Activated CD8-positive, alpha-beta T cell treated with anti-CD3 and anti-CD28 coated beads, Interleukin-2, amount 10 ng/mL, durations not matched to agents 7 days and 5 days (primary cell): ENCODE results near the gene C4orf54. TPM values are rescaled to one million over a fixed set of nuclear protein-coding genes. Genes with fewer than 3 reads are reported as not detected.

Experiments used
- ATAC-seq: fragments of 150-1000 bp; cut with Tn5 transposase; one replicate; pipeline ENCODE4 v1.10.0; 2021; ENCODE audit warnings: moderate library complexity
- CTCF ChIA-PET: fragments of 350-600 bp; sonication (Branson Sonifier 250); formaldehyde crosslinking; loops from one replicate; lab custom pipeline; 2021; ENCODE audit warnings: antibody characterized with exemption; lab: Charles Lee
- POLR2A ChIA-PET: fragments of 350-600 bp; sonication (Branson Sonifier 250); formaldehyde crosslinking; loops from one replicate; lab custom pipeline; 2021; ENCODE audit warnings: antibody characterized with exemption; lab: Charles Lee
- DNase-seq: peaks from one replicate; pipeline ENCODE4 v3.0.0-alpha.2; 2020
- H3K27ac Mint-ChIP-seq: one replicate; pipeline ENCODE4 v1.8.0; 2021; ENCODE audit warnings: mild to moderate bottlenecking, mixed read lengths
- H3K27me3 Mint-ChIP-seq: one replicate; pipeline ENCODE4 v1.8.0; 2021; ENCODE audit warnings: low read depth, mixed read lengths
- H3K36me3 Mint-ChIP-seq: one replicate; pipeline ENCODE4 v1.8.0; 2021; ENCODE audit warnings: low read depth, mixed read lengths
- H3K4me1 Mint-ChIP-seq: one replicate; pipeline ENCODE4 v1.8.0; 2021; ENCODE audit warnings: low read depth, mixed read lengths
- H3K4me3 Mint-ChIP-seq: one replicate; pipeline ENCODE4 v1.8.0; 2021; ENCODE audit warnings: mild to moderate bottlenecking, mixed read lengths
- H3K9me3 Mint-ChIP-seq: one replicate; pipeline ENCODE4 v1.8.0; 2022; ENCODE audit warnings: mixed read lengths; ENCODE audit not compliant: insufficient read depth
- total RNA-seq, 2 experiments: library from RNA; stranded (reverse); gene quantifications; one replicate each; pipeline ENCODE4 v1.2.3, GENCODE V29; 2021

C4orf54 gene
- total RNA-seq, 2 experiments from 2014 or later: not detected

DNA sequence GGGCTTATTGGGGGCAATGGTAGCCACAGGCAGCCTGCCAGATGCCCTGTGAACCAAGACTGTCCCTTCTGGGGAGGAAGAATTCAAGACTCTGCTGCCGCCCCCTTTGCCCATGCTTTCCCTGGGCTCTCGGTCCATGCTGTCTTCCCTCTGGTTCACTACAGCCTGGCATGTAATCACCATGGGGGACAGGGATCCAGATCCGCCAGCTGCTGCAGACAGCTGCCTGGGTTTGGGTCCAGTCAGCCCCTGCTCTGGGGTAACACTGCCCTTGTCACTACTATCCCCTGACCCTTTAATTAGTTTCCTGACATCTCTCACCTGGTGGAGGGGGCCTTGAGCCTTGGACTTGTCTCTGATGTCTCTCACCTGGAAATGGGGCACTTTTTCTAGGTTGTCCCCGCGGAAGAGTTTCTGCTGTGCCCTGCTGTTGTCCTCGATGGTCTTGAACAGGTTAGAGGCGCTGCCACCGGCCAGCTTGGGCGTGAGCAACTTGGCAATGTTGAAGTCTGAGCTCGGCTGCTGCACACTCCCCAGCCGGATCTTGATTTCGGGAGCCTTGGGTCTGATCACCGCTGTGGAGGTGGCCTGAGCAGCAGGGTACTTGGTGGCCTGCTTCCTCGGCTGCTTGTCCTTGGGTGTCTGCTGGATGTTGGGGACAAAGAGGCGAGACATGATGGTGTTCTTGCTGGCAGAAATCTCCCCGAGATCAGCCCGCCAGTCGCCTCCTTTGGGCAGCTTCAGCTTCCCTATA lies 6.4 kb downstream of the C4orf54 start:
- H3K36me3 Mint-ChIP-seq: no peaks in the 10 kb centered on the region
- ChIA-PET CTCF (no interaction called here), POLR2A (no interaction called here)
- no peak for DNase-seq
- H3K27ac Mint-ChIP-seq: no peak overlapping the region
- H3K4me1 Mint-ChIP-seq: no peaks in the 10 kb centered on the region
- no peak overlapping the region for H3K4me3 Mint-ChIP-seq
- no peaks in the 10 kb centered on the region for H3K27me3 Mint-ChIP-seq
- H3K9me3 Mint-ChIP-seq: no peaks in the 10 kb centered on the region
- no peak for ATAC-seq

DNA sequence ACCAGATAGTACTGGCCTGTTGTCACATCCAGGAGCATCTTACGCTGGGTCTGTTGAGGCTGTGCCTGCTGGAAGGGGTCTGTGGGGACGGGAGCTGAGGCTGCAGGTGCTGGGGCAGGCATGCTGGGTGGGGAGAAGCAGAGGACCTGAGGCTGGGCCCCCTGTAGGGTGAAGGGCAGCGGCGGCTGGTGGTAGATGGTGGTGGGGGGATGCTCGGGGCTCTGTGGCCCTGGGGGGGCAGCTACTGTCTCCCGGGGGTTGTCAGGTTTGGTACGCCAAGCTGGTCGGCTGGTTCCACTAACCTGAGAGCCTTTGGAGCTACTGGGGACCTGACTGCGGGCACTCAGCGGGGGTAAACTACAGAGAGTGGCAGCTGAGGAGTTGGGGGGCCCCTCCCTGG lies 7.8 kb downstream of the C4orf54 start:
- H3K9me3 Mint-ChIP-seq: no peaks in the 10 kb centered on the region
- ChIA-PET POLR2A (no interaction called here), CTCF (no interaction called here)
- no peaks in the 10 kb centered on the region for H3K36me3 Mint-ChIP-seq
- H3K4me3 Mint-ChIP-seq: no peak overlapping the region
- H3K27me3 Mint-ChIP-seq: no peaks in the 10 kb centered on the region
- no peaks in the 10 kb centered on the region for H3K4me1 Mint-ChIP-seq
- no peak for ATAC-seq
- H3K27ac Mint-ChIP-seq: no peak overlapping the region
- no peak for DNase-seq

DNA sequence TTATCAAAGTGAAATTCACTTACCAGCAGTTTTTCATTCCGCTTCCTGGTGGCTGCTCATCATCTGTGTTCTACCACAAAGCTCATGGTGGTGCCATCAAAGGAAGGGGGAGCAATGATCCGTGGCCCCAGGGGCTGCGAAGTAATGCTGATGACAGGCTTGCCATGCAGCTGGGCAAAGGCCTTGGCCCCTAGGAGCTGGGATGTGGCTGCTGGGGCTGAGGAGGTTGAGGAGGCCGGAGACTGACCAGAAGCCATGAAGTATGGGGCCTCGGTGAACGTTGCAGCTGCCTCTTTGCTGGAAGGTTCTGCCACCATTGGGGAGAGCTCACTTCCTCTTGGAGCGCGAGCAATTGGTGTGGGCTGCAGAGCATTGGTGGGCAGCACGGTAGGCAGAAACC lies 8.4 kb downstream of the C4orf54 start:
- H3K27me3 Mint-ChIP-seq: no peaks in the 10 kb centered on the region
- no peaks in the 10 kb centered on the region for H3K36me3 Mint-ChIP-seq
- ChIA-PET CTCF (no interaction called here), POLR2A (no interaction called here)
- H3K4me3 Mint-ChIP-seq: no peak overlapping the region
- ATAC-seq: no peak
- H3K27ac Mint-ChIP-seq: no peak overlapping the region
- H3K9me3 Mint-ChIP-seq: no peaks in the 10 kb centered on the region
- no peaks in the 10 kb centered on the region for H3K4me1 Mint-ChIP-seq
- DNase-seq: no peak

DNA sequence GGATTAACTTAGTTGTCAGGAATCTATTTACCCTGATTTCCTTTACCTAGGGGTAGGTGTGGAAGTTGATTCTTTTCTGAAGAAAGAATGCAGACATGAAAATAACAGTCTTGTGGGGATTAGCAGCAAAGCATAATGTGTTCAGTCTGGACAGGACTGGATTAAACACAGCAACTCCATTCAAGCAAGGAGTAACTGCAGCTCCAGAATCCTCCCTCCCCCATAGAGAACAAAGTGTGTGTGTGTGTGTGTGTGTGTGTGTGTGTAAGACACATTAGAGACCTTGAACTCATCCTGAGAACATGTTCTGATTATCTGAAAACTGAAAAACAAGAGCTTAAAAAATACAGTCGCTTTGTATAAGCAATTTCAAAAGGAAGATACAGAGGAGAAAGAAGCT lies 9.3 kb downstream of the C4orf54 start:
- H3K27ac Mint-ChIP-seq: no peak overlapping the region
- H3K4me1 Mint-ChIP-seq: no peaks in the 10 kb centered on the region
- H3K4me3 Mint-ChIP-seq: no peak overlapping the region
- H3K27me3 Mint-ChIP-seq: peaks cover 4% of the 10 kb centered on the region
- ChIA-PET CTCF (interaction anchor here (0.7 kb wide), 1 partner anchor 13 kb away, joined by 3 read pairs; no protein-coding TSS in a partner anchor), POLR2A (no interaction called here)
- H3K36me3 Mint-ChIP-seq: no peaks in the 10 kb centered on the region
- H3K9me3 Mint-ChIP-seq: no peaks in the 10 kb centered on the region
- ATAC-seq: no peak
- DNase-seq: no peak

DNA sequence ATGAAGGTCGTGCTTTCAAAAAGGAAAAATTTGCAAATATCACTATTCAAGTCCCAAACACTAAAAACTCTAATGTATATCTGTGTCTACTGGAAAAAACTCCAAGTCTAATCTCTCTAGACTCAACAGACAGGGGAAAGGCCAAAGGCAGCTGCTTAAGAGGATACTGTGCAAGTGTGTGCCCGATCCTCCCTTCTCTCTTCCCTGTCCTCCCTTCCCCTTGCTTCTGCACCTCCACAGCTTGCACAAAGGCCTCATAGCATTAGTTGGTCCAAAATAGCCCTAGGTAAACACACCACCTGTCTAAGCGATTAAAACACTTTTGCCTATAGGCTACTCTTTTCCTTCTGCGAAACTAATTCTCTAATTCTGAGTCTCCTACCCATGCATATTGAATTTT lies 10.6 kb downstream of the C4orf54 start:
- H3K4me1 Mint-ChIP-seq: no peaks in the 10 kb centered on the region
- ATAC-seq (no peak), DNase-seq (no peak)
- H3K27me3 Mint-ChIP-seq: peaks cover 6% of the 10 kb centered on the region
- no peaks in the 10 kb centered on the region for H3K36me3 Mint-ChIP-seq
- no peaks in the 10 kb centered on the region for H3K9me3 Mint-ChIP-seq
- no peak overlapping the region for H3K27ac Mint-ChIP-seq
- POLR2A ChIA-PET: no interaction called here
- CTCF ChIA-PET: no interaction called here
- H3K4me3 Mint-ChIP-seq: no peak overlapping the region

DNA sequence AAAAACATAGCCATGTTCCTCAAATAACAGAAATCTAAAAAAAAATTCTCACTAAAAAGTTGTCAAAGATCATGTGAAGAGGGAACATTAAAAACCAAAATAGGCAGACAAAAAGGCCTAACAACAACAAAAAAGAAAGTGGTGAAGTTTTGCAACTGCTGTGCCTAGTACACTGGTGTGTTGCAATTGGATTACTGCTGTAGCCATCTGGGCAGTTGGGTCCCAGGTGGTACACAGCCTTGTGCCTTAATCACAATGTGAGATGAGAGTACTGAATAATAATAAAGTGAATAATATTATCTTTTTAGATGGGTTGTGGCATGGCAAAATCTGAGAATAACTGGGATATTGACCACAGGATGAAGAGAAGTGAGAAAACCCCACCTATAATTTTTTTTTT lies 12.0 kb downstream of the C4orf54 start:
- H3K4me1 Mint-ChIP-seq: no peaks in the 10 kb centered on the region
- H3K27me3 Mint-ChIP-seq: peaks cover 8% of the 10 kb centered on the region
- ChIA-PET POLR2A (no interaction called here), CTCF (no interaction called here)
- H3K9me3 Mint-ChIP-seq: no peaks in the 10 kb centered on the region
- DNase-seq (no peak), ATAC-seq (no peak)
- no peaks in the 10 kb centered on the region for H3K36me3 Mint-ChIP-seq
- no peak overlapping the region for H3K4me3 Mint-ChIP-seq
- H3K27ac Mint-ChIP-seq: no peak overlapping the region

DNA sequence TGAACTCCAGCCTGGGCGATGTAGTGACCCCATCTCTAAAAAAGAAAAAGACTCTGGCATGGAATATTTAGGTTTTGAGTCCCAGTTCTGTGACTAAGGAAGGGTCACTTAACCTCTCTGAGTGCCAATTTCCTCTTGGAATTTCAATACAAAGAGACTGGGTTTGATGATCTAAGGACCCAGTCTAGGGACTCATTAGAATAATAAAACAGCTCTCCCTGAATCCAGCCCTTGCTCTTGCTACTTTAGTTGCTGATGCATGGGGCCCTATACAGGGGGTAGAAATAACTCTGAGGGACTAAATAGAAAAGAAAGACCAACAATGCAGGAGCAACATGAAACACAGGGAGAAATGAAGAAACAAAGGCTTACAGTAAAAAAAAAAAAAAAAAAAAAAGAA lies 12.6 kb downstream of the C4orf54 start:
- H3K9me3 Mint-ChIP-seq: no peaks in the 10 kb centered on the region

DNA sequence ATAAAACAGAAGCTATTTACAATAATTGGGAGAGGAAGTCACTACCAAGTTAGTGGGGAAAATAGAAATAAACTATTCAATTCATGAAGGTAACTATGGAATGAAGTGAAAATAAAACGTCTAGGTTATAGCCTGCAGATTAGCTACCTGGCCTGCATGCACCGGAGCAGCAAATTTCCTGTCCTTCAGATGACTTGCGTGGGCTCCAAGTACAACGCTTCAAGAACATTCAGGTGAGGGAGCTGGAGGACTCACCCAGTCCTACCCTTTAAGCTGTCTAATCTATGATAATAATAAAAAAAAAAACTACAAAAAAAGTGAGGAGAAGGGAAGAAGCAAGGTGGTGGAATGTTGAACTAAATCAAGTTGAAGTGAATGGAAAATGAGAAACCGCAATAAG lies 13.2 kb downstream of the C4orf54 start:
- Mint-ChIP-seq H3K27ac (no peak overlapping the region), H3K4me1 (no peaks in the 10 kb centered on the region), H3K9me3 (no peaks in the 10 kb centered on the region), H3K27me3 (peaks cover 14% of the 10 kb centered on the region), H3K4me3 (no peak overlapping the region), H3K36me3 (no peaks in the 10 kb centered on the region)
- POLR2A ChIA-PET: no interaction called here
- ATAC-seq (no peak), DNase-seq (no peak)
- CTCF ChIA-PET: no interaction called here

More for the DNA sequence above, 12.6 kb downstream of the C4orf54 start:
- POLR2A ChIA-PET: no interaction called here
- H3K4me1 Mint-ChIP-seq: no peaks in the 10 kb centered on the region
- ATAC-seq (no peak), DNase-seq (no peak)
- peaks cover 12% of the 10 kb centered on the region for H3K27me3 Mint-ChIP-seq
- H3K4me3 Mint-ChIP-seq: no peak overlapping the region
- CTCF ChIA-PET: no interaction called here
- no peak overlapping the region for H3K27ac Mint-ChIP-seq
- no peaks in the 10 kb centered on the region for H3K36me3 Mint-ChIP-seq

DNA sequence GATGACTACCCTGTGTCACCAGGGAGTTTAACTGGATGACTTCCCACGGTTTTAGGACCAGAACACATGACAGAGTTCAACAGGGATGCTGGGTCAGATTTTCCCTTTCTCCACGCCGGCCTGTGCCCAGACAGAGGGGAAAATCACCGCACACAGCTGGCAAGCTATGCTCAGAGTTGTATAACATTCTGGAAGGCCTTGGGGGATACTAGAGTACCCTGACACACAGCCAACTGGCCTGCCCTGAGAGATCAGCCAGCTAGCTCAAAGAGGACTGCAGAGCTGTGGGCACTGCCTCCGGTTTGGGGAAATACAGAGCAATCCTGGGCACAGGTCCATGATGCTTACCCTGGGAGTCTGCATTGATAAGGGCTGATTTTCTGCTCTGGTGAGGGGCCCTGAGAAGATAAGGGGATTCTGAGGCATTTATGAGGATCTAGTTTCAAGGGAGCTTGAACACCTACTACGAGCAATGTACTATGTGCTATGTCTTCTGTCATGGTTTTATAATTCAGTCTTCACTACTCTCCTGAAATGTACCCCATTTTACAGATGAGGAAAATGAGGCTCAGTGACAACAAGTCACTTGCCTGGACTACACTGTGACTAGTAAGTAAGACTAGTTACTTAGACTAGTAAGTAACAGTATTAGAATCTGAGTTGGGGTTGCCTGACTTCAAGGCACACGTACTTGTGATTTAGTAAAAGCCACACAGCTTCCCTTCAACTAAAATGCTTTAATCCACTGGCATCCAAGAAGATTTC lies 14.7 kb downstream of the C4orf54 start:
- H3K9me3 Mint-ChIP-seq: no peaks in the 10 kb centered on the region
- CTCF ChIA-PET: no interaction called here

DNA sequence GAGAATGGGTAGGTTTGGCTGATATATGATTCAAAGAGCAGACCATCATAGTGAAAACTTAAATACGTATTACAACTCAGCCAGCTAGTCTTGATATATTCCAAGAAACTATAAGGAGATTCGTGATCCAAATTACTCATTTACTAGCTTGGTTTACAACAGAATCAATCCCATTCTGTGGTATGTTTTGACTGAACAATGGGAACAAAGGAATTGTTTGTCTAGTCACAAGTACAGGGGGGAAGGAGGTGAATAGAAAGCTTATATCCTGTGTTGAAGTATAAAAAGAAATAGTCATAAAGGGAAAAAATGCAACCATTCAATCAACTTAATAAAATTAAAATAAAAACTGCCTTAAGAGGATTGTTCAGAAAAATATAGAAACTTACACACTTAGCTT lies 17.0 kb downstream of the C4orf54 start:
- no peaks in the 10 kb centered on the region for H3K9me3 Mint-ChIP-seq
- ChIA-PET CTCF (interaction anchor here (0.6 kb wide), 1 partner anchor 878 kb away, joined by 3 read pairs; no protein-coding TSS in a partner anchor), POLR2A (no interaction called here)
- DNase-seq: no peak
- no peak overlapping the region for H3K4me3 Mint-ChIP-seq
- no peak for ATAC-seq
- peaks cover 14% of the 10 kb centered on the region for H3K27me3 Mint-ChIP-seq
- no peak overlapping the region for H3K27ac Mint-ChIP-seq
- H3K36me3 Mint-ChIP-seq: no peaks in the 10 kb centered on the region
- H3K4me1 Mint-ChIP-seq: no peaks in the 10 kb centered on the region

More for the DNA sequence above, 14.7 kb downstream of the C4orf54 start:
- DNase-seq (no peak), ATAC-seq (no peak)
- H3K4me3 Mint-ChIP-seq: no peak overlapping the region
- peaks cover 14% of the 10 kb centered on the region for H3K27me3 Mint-ChIP-seq
- H3K36me3 Mint-ChIP-seq: no peaks in the 10 kb centered on the region
- POLR2A ChIA-PET: no interaction called here
- no peak overlapping the region for H3K27ac Mint-ChIP-seq
- H3K4me1 Mint-ChIP-seq: no peaks in the 10 kb centered on the region

DNA sequence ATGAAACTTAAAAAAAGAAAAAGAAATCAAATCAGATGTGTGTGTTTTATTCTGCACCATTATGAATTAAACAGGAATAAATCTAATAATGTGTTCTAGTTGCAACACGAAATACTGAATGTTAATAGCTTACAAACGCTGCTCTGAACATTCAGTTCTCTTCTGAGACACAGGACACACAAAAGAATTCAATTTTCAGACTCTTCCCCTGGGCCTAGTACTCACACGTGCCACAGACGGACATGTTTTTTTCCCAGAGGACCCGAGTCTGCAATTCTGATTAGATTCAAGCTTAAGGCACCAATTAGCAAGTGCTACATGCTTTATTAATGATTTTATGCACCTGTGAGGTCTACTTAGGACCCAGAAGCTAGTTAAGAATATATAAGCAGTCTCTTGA lies 20.5 kb downstream of the C4orf54 start:
- DNase-seq: no peak
- Mint-ChIP-seq H3K36me3 (no peaks in the 10 kb centered on the region), H3K9me3 (no peaks in the 10 kb centered on the region), H3K4me3 (no peak overlapping the region), H3K27me3 (peaks cover 14% of the 10 kb centered on the region), H3K27ac (no peak overlapping the region), H3K4me1 (no peaks in the 10 kb centered on the region)
- ATAC-seq: no peak
- ChIA-PET POLR2A (no interaction called here), CTCF (no interaction called here)

DNA sequence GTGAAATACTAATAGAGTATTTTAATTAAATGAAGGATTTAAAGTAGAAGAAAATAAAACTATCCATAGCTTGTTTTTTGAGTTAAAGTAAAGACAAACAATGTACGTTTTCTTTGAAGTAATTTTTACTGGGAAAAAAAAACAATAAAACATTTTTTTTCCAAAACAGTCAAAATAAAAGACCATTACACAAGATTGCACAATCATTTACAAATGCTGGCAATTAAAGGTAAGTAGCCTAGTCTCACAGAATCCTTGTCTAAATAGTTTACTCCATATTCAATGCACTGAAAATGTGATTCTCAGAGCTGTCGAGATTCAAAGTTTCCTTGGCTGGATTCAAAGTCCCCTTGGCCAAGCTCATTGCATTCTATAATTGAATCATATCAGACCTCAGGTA lies 21.2 kb downstream of the C4orf54 start:
- no peaks in the 10 kb centered on the region for H3K36me3 Mint-ChIP-seq
- ChIA-PET CTCF (no interaction called here), POLR2A (no interaction called here)
- ATAC-seq (no peak), DNase-seq (no peak)
- peaks cover 15% of the 10 kb centered on the region for H3K27me3 Mint-ChIP-seq
- no peaks in the 10 kb centered on the region for H3K4me1 Mint-ChIP-seq
- no peak overlapping the region for H3K27ac Mint-ChIP-seq
- H3K9me3 Mint-ChIP-seq: no peaks in the 10 kb centered on the region
- no peak overlapping the region for H3K4me3 Mint-ChIP-seq
